H1 (cell line): ENCODE results near the gene RAB3IL1. TPM values are rescaled to one million over a fixed set of nuclear protein-coding genes. Genes with fewer than 3 reads are reported as not detected.
A peak's percentile ranks its signal among the peaks of the same experiment; 100 is the strongest.

ENCODE experiments used
- CBX8 ChIP-seq: fragments of 300-800, 300-1000 bp; sonication (generic); IDR thresholded peaks from 2 replicates; pipeline ENCODE4 v1.7.1; 2016; ENCODE audit warnings: low read depth, low read length, borderline replicate concordance
- CHD7 ChIP-seq: fragments of 300-600 bp; sonication (generic); IDR thresholded peaks from 2 replicates; pipeline ENCODE4 v1.7.1; 2012; ENCODE audit warnings: low read length, moderate library complexity, mild to moderate bottlenecking, inconsistent platforms; ENCODE audit not compliant: insufficient replicate concordance
- E2F6 ChIP-seq: IDR thresholded peaks from 2 replicates; pipeline ENCODE4 v1.6.1; 2012; ENCODE audit warnings: inconsistent platforms
- GABPA ChIP-seq: IDR thresholded peaks from 2 replicates; pipeline ENCODE4 v1.6.1; 2011; ENCODE audit warnings: mild to moderate bottlenecking, low read length, moderate library complexity, borderline replicate concordance; ENCODE audit not compliant: insufficient read depth
- KDM1A ChIP-seq: fragments of 200-600, 300-600 bp; sonication (generic); IDR thresholded peaks from 2 replicates; pipeline ENCODE4 v1.7.1; 2016; ENCODE audit warnings: mild to moderate bottlenecking, low read length, borderline replicate concordance
- KDM4A ChIP-seq: IDR thresholded peaks from one replicate; pipeline ENCODE4 v1.7.1; 2012; ENCODE audit warnings: low read depth, mild to moderate bottlenecking, moderate library complexity, low read length, inconsistent platforms; ENCODE audit not compliant: severe bottlenecking
- MAX ChIP-seq: IDR thresholded peaks from 2 replicates; pipeline ENCODE4 v1.6.1; 2012; ENCODE audit warnings: inconsistent platforms
- POLR2A ChIP-seq, 2 experiments: IDR thresholded peaks; 1 replicate in 1 of 2; 2 replicates in 1 of 2; pipeline ENCODE4 v1.6.1; 2011; ENCODE audit warnings: low read depth in 2 of 2, low read length in 2 of 2, mild to moderate bottlenecking in 2 of 2; ENCODE audit errors: control extremely low read depth in 1 of 2
- polyA plus RNA-seq, 7 experiments: library from polyadenylated mRNA; depleted of rRNA in 3 of 7; stranded (reverse) in 5 of 7; unstranded in 2 of 7; fragments of >200 nt in 5 of 7; fragments of 200-250 nt in 2 of 7; gene quantifications; 1 replicate in 5 of 7; 2 replicates in 1 of 7; 4 replicates in 1 of 7; pipeline versions ENCODE4 v1.2.1 to v1.2.3, GENCODE V29; 2011 to 2013; ENCODE audit warnings: missing spikeins in 2 of 7, mixed read lengths in 2 of 7
- total RNA-seq: library from RNA; stranded (reverse); fragmentation: NEBNext Ultra II Directional; extraction: Animal tissue kit (Norgen Biotek cat#: 25700); gene quantifications from 2 replicates; pipeline ENCODE4 v1.2.1, GENCODE V29; 2021

Gene RAB3IL1
- total and polyA plus RNA-seq, 2 of the 8 experiments (the other 6 are each of a cell fraction or from before 2014, with no cell fraction given), result 6.8 to 7.9 TPM

- TF ChIP-seq KDM1A (no peak), GABPA (0 out of 2 replicates have a peak, but pooled peaks have one; percentile 14), E2F6 (peak; percentile 43; the same call in 1 of the 2 replicates), MAX (peak; percentile 63), POLR2A (IDR thresholded peaks at IDR 0.05; ENCODE audit: control extremely low read depth in 1 of 2, low read depth in 2 of 2, low read length in 2 of 2) (0 out of 3 replicates have a peak, but pooled peaks of 1 of the 2 experiments have one; percentile 22), KDM4A (no peak), CHD7 (no peak), CBX8 (no peak)
Observed at GRCh38 chr11:61923166-61924063, 6.0 kb upstream of the RAB3IL1 start (continued).
